ENCODE data around the gene HERPUD2.
"Not testable (repeated sequence)": the region's sequence is repeated elsewhere in the genome, so short reads cannot be mapped to it uniquely, and the experiment has no call there.

Gene HERPUD2

DNA sequence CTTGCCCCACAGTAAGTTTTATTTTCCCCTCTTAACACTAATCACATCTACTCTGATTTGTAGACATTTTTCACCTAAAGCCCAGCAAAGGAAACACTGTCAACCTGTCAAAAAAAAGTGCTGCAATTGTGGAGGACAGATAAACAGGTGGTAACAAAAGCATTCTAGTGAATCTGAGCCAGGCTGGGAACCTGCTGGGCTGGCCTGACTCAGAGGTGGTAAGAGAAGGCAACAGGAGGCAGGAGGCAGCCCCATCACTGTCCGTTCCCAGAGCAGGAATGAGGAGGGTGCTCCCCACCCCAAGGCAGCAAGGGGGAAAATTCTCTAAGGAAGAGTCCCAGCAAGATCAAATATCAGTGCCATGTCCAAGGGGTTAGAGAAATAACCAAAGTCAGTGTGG, 19.5 kb upstream of the HERPUD2 start:
- DNase-seq (ENCODE audit: low read depth, low spot score), result peak; percentile 34

DNA sequence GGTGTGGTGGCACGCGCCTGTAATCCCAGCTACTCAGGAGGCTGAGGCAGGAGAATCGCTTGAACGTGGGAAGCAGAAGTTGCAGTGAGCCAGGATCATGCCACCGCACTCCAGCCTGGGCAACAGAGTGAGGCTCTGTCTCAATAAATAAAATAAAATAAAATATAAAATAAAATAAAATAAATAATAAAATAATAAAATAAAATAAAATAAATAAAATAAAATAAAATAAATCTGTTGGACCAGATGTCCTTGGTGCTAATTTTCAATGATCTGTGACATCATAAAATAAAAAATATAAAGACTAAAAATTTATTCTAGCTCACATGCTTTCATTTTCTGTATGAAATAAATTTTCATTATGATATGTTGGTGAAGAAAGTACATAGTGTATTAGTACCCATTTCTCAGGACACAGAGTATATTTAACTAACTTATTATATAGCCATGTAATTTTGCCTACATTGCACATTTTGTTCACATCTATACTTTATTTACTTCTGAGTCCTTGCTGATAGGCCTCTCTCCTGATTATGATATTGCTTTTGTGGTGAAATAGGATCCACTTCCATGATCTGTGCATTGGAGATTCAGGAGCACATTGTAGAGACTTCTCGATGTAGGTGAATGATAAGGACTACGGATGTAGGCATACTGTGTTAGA, 17.8 kb upstream of the HERPUD2 start:
- no peak for DNase-seq (ENCODE audit: low read depth, low spot score)

DNA sequence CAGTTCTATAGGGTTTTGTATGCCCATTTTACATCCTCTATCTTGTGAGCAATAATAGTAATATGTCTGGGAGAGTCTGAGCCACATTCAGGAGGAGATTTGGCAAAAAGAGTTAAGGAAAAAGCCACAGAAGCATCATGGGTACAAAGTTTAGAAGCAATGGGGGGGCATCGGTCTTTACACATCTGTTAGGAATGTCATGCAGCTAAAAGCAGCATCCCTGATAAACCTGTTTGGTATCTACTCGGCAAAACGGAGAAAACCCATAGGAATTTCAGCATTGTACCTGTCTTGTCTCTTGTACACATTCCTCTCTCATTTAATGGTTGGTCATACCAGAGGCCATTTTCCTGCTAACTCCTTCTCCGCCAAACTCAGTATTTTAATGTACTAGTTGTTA, 12.5 kb upstream of the HERPUD2 start:
- DNase-seq (ENCODE audit: low read depth, low spot score), result peak; percentile 40

DNA sequence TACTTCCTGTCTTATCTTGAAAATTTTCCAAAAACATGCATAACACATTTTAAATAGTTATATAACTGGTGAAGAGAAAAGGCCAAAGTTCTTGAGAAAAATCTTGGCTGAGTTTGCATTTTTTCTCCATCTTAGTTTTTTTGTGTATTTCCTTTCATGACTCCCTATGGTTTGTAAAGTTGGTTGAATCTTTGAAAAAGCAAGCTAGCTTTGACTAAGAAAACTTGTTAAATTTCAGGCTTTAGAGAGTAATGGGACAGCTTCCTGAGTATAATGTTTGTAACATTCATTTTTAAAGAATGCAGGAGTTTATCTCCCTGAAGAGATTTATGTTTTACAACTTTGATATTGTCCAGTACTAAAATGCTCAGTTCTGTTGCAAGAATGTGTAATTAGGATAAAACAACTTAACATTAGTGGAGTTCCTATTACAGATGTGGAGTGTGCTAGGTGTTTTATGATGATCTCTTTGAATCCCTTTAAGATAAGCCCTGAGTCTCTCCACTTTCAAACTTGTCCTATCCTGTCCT, 11.1 kb upstream of the HERPUD2 start:
- no peak for DNase-seq (ENCODE audit: low read depth, low spot score)

DNA sequence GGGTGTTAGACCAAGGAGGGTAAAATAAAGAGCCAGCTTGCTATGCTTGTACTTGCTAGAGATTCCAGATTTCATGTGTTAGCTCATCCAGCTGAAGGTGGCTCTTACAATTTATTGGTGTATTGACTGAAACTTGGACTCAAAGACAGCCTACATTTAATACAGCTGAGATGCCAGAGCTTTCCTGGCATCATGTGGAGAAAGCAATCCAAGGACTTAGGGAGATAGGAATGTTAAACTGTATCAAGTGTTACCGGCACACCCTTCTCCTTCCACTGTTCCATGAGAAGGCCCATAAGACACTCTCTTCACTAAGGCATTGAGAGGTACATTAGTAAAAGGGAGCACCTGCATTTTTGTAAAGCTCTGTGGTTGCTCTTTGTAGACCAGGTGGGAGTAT, 9.3 kb upstream of the HERPUD2 start:
- DNase-seq (ENCODE audit: low read depth, low spot score), result no peak

DNA sequence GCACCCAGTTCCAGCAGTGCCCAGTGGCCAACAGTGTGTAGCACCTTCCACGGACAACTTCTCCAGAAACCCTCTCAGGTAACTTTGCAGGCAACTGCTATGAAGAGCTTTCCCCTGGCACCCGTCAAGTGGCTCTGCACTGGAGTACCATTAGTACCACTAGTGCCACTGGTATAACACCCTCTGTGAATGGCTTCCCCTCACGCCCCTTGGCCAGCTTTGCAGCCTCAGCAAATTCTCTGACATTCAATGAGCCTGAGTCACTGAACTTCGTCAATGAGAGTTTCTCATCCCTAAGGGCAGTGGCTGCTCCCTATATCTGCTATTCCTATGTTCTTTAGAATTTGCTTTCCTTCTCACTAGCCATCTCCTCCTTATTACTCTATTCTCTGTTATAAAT, 7.6 kb upstream of the HERPUD2 start:
- peak; percentile 28 for DNase-seq (ENCODE audit: low read depth, low spot score)

DNA sequence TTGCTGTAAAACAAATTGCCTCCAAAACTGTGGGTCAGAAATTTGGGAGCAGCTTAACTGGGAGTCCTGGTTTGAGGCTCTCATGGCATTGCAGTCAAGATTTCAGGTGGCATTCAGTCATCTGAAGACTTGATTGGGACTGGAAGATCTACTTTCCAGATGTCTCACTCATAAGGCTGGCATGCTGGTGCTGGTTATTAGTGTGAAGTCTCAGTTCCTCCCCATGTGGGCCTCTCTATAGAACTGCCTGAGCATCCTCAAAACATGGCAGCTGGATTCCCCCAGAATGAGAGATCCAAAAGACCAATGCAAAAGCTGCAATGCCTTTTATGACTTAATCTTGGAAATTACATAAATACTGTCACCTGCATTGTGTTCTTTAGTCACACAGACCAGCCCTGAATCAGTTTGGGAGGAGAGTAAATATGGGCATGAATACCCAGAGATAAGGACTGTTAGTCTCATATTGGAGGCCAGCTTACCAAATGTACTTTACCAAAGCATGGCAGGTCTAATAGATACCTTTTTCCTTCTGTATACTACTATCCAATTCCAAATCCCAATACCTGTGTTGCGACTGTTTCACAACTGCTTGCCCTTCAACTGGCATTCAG, 6.5 kb upstream of the HERPUD2 start:
- no peak for DNase-seq (ENCODE audit: low read depth, low spot score)

DNA sequence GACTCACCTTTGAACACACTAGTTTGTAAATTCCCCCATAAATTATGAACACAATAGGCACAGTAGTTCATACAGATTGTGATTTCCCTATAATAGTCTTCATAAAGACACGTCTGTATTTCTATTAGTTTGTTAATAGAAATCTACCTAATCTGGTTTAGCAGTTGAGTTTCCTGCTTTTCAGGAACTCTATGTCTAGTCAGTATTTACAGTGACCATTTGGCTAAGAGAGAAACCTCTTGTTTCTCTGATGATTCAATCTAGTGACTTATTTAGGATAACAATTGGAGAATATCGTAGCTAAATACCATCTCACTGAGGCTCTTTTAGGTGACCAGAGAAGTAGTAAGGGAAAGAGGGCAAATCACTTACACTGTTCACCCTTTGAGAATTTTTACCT, 5.9 kb upstream of the HERPUD2 start:
- DNase-seq (ENCODE audit: low read depth, low spot score), result no peak

DNA sequence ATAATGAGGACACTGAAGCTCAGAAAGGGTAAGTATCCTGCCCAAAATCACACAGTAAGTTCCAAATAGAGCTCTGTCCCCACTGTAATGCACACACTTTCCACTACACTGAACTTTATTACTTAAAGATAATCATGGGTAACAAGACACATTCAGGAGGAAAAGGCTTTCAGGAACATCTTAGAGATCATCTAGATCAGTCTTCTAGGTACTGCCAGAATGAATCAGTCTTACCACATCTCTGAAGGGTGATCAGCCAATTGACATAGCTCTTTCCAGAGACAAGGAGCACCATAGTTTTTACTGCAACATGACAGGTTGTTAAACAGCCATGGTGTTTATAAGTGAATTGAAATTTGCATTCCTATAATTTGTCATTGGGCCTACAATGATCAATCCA, 5.4 kb upstream of the HERPUD2 start:
- no peak for DNase-seq (ENCODE audit: low read depth, low spot score)

DNA sequence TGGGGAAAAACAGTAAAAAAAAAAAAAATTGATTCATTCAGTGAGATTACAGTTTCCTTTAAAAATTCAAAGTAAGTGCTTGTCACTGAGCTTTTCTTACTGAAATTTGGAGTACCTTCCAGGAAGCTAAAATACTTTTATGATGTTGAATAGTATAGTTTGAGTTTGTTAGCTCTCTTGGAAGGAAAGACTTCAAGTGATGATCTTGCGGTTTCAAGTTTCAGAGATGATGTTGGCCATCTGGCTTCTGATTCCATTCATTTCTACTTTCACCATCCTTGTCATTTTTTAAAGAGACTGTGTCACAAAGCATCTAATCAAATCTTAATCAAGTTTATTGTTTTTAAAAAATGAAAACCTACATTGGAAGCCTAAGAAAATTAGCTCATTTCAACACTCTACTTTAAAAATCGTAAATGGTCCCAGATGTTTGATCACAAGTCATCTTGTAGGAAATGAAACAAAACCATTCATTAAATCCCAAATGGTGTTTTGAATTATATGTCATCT, 4.9 kb upstream of the HERPUD2 start:
- no peak for DNase-seq (ENCODE audit: low read depth, low spot score)

DNA sequence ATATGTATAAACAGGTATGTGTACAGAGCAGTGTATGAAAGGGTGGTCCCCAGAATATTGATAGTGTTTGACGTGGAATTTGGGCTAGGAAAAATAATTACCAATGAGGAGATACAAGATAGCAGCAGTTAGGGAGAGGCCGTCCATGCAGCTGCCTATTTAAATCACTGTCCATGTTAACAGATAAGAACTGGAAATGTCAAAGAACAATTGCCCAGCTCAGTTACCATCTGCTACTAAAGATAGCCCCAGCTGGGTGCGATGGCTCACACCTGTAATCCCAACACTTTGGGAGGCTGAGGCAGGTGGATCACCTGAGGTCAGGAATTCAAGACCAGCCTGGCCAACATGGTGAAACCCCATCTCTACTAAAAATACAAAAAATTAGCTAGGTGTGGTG, 3.4 kb upstream of the HERPUD2 start:
- DNase-seq (ENCODE audit: low read depth, low spot score), result not testable (repeated sequence)

DNA sequence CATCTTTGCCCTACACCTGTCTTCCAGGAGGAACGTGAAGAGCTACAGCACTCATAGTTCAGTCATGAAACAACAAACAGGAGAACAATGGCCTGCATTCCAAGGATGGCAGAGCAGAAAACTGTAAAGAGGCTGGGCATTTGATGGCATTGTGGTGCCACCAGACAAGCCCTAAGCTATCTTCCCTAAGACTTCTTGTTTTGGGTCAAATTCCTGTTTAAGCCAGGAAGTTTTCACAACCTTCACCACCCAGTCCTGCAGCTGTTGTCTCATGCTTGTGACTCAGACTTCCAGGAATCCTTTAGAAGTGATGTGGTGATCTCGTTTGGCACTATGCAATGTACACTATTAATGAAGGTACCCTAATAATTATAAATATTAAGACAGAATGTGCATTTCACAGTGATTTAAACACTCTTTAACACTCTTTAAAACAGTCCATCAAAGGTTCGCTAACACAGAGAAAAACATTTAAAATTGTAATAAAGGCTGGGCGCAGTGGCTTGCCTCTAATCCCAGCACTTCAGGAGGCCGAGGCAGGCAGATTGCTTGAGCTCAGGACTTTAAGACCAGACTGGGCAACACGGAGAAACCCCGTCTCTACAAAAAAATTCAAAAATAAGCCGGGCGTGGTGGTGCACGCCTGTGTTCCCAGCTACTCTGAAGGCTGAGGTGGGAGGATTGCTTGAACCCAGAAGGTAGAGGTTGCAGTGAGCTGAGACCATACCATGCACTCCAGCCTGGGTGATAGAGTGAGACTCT, 2.7 kb upstream of the HERPUD2 start:
- DNase-seq (ENCODE audit: low read depth, low spot score), result peak; percentile 55

DNA sequence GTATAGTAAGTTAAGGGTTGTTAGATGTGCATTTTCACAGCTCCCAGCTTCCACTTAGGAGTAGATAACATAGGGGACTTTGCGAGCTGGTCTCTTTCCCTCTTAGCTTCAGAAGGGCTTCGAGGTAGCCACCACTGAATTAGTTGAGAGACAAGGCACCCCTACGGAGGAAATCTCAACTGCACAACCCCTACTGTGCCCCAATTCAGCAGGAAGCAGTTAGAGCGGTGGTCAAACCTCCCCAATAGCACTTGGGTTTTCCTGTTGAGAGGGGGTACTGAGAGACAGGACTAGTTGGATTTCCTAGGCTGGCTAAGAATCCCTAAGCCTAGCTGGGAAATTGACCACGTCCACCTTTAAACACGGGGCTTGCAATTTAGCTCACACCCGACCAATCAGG, 1.1 kb upstream of the HERPUD2 start:
- no peak for DNase-seq (ENCODE audit: low read depth, low spot score)

DNA sequence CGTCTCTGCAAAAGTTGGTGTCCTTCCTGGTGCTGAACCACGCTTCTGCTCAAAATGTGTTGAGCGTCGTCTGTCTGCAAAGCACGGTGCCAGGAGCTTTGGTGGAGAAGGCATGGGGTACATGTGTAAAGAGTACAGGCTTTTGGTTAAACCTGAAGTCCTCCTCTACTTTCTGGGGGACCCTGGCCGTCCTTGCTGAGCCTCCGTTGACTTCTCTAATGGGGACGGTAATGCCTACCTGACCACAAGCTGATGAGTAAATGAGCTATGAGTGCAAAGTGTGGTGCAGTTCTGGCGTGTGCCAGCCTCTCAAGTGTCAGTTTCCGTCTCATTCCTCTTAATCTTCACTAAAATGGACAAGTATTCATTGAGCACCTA, 527 bp upstream of the HERPUD2 start:
- no peak for DNase-seq (ENCODE audit: low read depth, low spot score)

DNA sequence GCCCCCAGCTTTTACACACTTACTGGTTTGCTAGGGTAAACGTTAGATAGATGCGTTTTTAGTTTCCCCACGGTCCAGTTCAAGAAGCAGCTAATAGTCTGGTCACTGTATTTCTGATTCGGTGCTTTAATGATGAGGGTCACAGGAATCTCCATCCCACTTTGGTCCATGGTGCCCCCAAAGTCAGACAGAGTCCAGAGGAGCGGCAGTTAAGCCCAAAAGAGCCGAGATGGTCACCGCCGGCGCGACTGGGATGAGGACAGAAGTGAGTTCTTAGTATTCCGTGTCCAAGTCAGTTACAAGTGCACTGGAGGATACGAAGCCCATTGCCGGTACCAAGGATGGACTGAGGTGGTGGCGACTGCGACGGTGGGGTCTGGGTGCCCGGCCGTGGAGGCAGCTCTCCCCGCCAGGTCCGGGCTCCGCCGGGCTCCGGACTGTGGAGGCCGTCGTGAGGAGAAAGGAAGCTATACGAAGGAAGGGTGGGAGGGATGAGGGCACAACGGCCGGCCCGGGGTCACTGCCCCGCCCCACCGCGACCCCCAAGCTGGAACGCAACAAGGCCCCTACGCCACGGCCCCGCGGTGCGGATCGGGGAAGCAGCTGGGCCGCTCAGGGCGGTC, 663 bp downstream of the HERPUD2 start:
- peak; percentile 72 for DNase-seq (ENCODE audit: low read depth, low spot score)

DNA sequence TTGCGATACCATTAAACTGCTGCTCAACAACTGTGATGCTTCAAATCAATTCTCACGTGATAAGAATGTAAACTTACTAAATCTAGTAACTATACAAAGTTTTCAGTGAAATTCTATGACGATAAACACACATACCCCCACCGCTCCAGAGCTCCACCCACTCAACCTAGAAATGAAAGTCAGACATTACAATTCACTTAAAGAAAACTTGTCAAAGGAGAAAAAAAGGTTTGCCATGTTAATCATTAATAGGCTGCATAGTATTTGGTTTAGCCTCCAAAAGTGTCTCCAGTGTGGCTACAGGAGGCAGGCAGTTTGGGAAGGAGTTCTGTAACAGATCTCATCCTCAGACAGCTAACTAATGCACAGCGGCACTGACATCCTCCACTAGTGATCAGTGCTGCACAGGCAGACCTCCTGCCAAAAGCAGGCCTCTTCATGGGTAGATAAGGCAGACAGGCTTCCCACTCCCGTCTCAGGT, 3.1 kb downstream of the HERPUD2 start:
- DNase-seq (ENCODE audit: low read depth, low spot score), result peak; percentile 36

DNA sequence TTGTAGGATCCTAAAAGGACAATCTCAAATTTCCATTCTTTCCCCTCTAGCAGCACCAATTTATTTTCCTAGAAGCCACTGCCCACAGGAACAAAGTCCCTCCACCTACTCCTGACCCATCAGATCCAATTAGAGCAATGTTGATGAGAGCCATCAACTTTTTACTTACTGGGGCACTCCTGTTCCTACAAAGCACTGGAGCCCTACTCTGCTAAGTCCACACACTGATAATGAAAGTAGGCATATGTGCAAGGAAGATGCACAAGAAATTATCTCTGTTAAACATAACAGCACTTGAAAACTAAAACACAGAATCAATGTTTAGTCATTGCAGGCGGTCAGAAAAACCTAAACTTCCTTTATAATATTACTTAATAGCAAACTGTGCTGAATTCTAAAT, 3.6 kb downstream of the HERPUD2 start:
- no peak for DNase-seq (ENCODE audit: low read depth, low spot score)

DNA sequence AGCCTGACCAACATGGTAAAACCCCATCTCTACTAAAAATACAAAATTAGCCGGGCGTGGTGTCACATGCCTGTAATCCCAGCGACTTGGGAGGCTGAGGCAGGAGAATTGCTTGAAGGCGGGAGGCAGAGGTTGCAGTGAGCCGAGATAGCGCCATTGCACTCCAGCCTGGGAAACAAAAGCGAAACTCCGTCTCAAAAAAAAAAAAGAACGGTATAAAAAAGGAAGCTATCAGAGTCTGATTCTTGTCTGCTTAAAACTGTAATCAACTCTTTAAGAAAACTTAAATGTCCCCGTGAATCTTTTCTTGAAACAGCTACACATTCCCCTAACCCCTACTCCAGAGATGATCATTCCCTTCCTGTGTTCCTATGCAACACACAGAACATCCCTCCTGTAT, 4.3 kb downstream of the HERPUD2 start:
- DNase-seq (ENCODE audit: low read depth, low spot score), result not testable (repeated sequence)

DNA sequence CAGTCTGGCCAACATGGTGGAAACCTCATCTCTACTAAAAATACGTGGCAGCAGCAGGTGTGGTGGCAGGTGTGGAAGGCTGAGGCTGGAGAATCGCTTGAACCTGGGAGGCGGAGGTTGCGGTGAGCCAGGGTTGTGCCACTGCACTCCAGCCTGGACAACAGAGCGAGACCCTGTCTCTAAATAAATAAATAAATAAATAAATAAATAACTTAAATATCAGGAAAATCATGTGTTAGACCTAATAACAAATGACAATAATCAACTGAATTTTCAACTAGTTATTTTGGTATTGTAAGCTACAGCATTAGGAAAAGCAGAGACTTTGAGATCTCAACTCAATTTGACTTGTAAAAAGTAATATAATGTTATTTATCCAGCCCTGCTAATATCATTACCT, 9.2 kb downstream of the HERPUD2 start:
- no peak for DNase-seq (ENCODE audit: low read depth, low spot score)

DNA sequence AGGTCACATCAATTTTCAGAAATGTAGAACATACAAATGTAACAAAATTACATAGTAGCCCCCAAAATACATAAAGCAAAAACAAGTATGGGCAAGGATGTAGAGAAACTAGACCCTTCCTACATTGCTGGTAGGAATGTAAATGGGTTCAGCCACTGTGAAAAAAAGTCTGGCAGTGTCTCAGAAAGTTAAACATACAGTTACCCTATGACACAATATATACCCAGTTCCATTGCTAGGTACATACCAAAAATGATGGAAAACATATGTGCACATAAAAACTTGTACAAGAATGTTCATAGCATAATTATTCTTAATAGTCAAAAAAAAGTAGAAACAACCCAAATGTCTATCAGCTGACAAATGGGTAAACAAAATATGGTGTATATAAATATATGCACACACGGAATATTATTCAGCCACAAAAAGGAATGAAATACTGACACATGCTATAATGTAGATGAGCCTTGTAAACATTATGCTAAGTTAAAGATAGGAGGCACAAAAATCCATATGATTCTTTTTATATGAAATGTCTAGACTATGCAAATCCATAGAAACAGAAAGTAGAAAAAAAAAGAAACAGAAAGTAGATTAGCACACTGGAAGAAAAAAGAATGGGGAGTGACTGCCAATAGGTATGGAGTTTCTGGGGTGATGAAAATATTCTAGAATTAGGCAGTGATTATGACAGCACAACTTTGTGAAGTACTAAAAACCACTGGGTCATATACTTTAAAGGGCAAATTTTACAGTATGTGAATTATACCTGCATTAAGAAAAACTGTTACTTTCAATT, 13.5 kb downstream of the HERPUD2 start:
- DNase-seq (ENCODE audit: low read depth, low spot score), result no peak

DNA sequence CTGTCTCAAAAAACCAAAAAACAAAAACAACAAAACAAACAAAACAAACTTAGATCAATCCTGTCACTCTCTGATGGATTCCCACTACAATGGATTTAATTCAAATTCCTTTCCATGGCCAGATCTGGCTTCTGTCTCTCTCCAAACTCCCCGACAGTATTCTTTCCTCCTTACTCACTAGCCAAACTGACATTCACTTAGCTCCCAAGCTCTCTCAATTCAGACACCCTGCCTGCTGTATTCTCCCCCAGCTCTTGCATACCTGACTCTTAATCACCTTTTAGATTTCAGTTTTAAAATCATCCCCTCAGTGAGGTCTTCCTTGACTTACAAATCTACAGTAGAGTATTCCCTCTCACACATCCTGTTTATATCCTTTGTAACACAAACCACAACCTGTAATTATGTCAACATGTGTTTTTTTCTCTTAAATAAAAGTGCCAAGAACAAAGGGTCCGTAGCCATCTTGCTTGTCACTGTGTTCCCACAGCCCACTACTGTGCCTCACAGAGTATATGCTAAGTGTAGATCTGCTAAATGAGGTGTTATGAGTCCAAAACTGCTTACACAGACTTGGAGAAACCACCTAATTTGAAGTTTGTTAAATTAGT, 14.4 kb downstream of the HERPUD2 start:
- DNase-seq (ENCODE audit: low read depth, low spot score), result peak; percentile 34
